ENCODE measurements around the gene ANXA4. TPM values are rescaled to one million over a fixed set of nuclear protein-coding genes. Genes with fewer than 3 reads are reported as not detected.
"Not testable (repeated sequence)": the region's sequence is repeated elsewhere in the genome, so short reads cannot be mapped to it uniquely, and the experiment has no call there.

The ANXA4 gene
- total RNA-seq, 4 donors from 2014 or later, result 106 to 216 (median 156) TPM

- Histone ChIP-seq H3K36me3 (peaks cover 0 to 10% (median 0%) of the 10 kb centered on the region in 3 donors), H3K9me3 (no peaks in the 10 kb centered on the region), H3K27ac (peak overlapping the region; percentile 86 to 96 (median 92)), H3K4me1 (peaks cover 0 to 29% (median 5%) of the 10 kb centered on the region in 4 donors), H3K4me3 (peak overlapping the region; percentile 83 to 100 (median 94)), H3K27me3 (no peaks in the 10 kb centered on the region)
- DNase-seq, result peak; percentile 57 to 76 (median 75)
- TF ChIP-seq POLR2A (IDR thresholded peaks at IDR 0.05), result no peak
- no peak for TF ChIP-seq CTCF (IDR thresholded peaks at IDR 0.05)
These were observed 88.3 kb downstream of the ANXA4 start for GRCh38 chr2:69830045-69830905.

- H3K27me3 ChIP-seq, H3K36me3 ChIP-seq, DNase-seq, H3K27ac ChIP-seq, H3K9me3 ChIP-seq: not testable (repeated sequence)
- Histone ChIP-seq H3K4me3 (peak overlapping the region in 2 of 4 donors; percentile 83 to 100), H3K4me1 (peaks cover 0 to 29% (median 5%) of the 10 kb centered on the region in 4 donors)
These were observed 88.9 kb downstream of the ANXA4 start for GRCh38 chr2:69830906-69831241.

DNA sequence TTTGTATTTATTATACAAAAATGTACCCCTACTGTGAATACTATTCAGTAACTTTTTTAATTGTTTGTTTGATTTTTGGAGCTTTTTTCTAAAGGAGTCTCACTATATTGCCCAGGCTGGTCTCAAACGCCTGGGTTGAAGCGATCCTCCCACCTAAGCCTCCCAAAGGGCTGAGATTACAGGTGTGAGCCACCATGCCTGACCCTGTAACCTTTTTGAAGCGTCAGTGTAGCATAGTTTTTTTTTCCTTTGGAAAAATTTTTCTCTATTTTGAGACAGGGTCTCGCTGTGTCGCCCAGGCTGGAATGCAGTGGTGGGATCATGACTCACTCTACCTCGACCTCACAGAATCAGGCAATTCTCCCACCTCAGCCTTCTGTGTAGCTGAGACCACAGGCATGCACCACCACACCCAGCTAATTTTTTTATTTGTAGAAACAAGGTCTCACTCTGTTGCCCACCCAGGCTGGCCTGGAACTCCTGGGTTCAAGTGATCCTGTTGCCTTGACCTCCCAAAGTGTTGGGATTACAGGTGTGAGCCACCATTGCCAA lies 89.5 kb downstream of the ANXA4 start:
- peak overlapping the region in 1 of 4 donors; percentile 100 for H3K4me3 ChIP-seq
- H3K27ac ChIP-seq, result no peak overlapping the region
- no peak for DNase-seq
- H3K27me3 ChIP-seq, result no peaks in the 10 kb centered on the region
- no peaks in the 10 kb centered on the region for H3K9me3 ChIP-seq
- peaks cover 0 to 10% (median 0%) of the 10 kb centered on the region in 3 donors for H3K36me3 ChIP-seq
- H3K4me1 ChIP-seq, result peaks cover 0 to 29% (median 5%) of the 10 kb centered on the region in 4 donors
- TF ChIP-seq CTCF (IDR thresholded peaks at IDR 0.05) (no peak), POLR2A (IDR thresholded peaks at IDR 0.05) (no peak)

- peaks cover 0 to 29% (median 5%) of the 10 kb centered on the region in 4 donors for H3K4me1 ChIP-seq
- TF ChIP-seq CTCF (IDR thresholded peaks at IDR 0.05), result no peak
- TF ChIP-seq POLR2A (IDR thresholded peaks at IDR 0.05), result no peak
- H3K4me3 ChIP-seq, result no peak overlapping the region
- DNase-seq, result no peak
- no peak overlapping the region for H3K27ac ChIP-seq
- no peaks in the 10 kb centered on the region for H3K9me3 ChIP-seq
- H3K27me3 ChIP-seq, result no peaks in the 10 kb centered on the region
- peaks cover 0 to 10% (median 0%) of the 10 kb centered on the region in 3 donors for H3K36me3 ChIP-seq
These were observed 91.8 kb downstream of the ANXA4 start for GRCh38 chr2:69833752-69834151.

- Histone ChIP-seq H3K9me3 (no peaks in the 10 kb centered on the region), H3K4me1 (peaks cover 0 to 28% (median 4%) of the 10 kb centered on the region in 4 donors), H3K36me3 (peaks cover 0 to 19% (median 0%) of the 10 kb centered on the region in 3 donors), H3K27ac (no peak overlapping the region), H3K27me3 (no peaks in the 10 kb centered on the region), H3K4me3 (no peak overlapping the region)
- TF ChIP-seq CTCF (IDR thresholded peaks at IDR 0.05), result no peak
- TF ChIP-seq POLR2A (IDR thresholded peaks at IDR 0.05), result no peak
- DNase-seq, result no peak
These were observed 93.7 kb downstream of the ANXA4 start for GRCh38 chr2:69835666-69836065.

GRCh38 chr2:69836316-69836715 lies 94.4 kb downstream of the ANXA4 start:
- TF ChIP-seq CTCF (IDR thresholded peaks at IDR 0.05) (no peak), POLR2A (IDR thresholded peaks at IDR 0.05) (no peak)
- peaks cover 0 to 22% (median under 1%) of the 10 kb centered on the region in 4 donors for H3K4me1 ChIP-seq
- H3K27ac ChIP-seq, result no peak overlapping the region
- H3K9me3 ChIP-seq, result no peaks in the 10 kb centered on the region
- no peak for DNase-seq
- no peak overlapping the region for H3K4me3 ChIP-seq
- no peaks in the 10 kb centered on the region for H3K27me3 ChIP-seq
- H3K36me3 ChIP-seq, result peaks cover 0 to 25% (median 0%) of the 10 kb centered on the region in 3 donors
